HEK293T (cell line): ENCODE data around the gene OR1A1.

Experiments used
- BHLHE40 ChIP-seq: fragments of 450-650 bp; IDR thresholded peaks from 2 replicates; pipeline ENCODE4 v1.6.1; 2016; ENCODE audit warnings: mild to moderate bottlenecking, moderate library complexity, borderline replicate concordance
- FOXM1 ChIP-seq: fragments of 450-650 bp; IDR thresholded peaks from 2 replicates; pipeline ENCODE4 v1.6.1; 2017; ENCODE audit warnings: mild to moderate bottlenecking, borderline replicate concordance
- NFRKB ChIP-seq: fragments of 450-650 bp; IDR thresholded peaks from 2 replicates; pipeline ENCODE4 v1.6.1; 2016; ENCODE audit warnings: mild to moderate bottlenecking, moderate library complexity
- SP1 ChIP-seq: fragments of 450-650 bp; IDR thresholded peaks from 2 replicates; pipeline ENCODE4 v1.6.1; 2017

DNA sequence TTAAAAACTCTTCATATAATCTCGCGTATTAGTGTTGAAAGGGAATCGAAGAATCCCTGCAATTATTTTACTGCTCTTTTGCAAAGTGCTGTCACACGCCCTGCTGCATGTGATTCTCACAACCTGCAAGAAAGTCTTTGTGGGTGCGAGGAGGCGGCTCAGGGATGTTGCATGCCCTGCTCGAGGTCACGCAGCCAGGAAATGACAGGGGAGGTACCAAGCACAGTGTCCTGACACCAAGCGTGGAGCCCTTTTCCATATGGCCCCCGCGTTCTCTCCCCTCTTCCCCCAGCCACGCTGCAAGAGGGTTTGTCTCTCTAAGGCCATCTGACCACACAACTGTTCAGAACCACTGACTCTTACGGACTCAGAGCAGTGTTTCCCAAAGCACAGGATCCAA, 53.1 kb downstream of the OR1A1 start:
- TF ChIP-seq FOXM1 (no peak), SP1 (no peak), NFRKB (no peak), BHLHE40 (no peak)
